Cardiac muscle cell (in vitro differentiated cells and primary cell): ENCODE measurements around the gene SPTSSA. TPM values are rescaled to one million over a fixed set of nuclear protein-coding genes. Genes with fewer than 3 reads are reported as not detected.
"Not testable (repeated sequence)": the region's sequence is repeated elsewhere in the genome, so short reads cannot be mapped to it uniquely, and the experiment has no call there.

Experiments used
- DNase-seq, 2 donors: peaks; one replicate each; pipeline versions ENCODE4 v3.0.0 to v3.0.0-alpha.2; 2010 to 2017; ENCODE audit warnings: low read depth in 1 of 2, low spot score in 1 of 2
- H3K27ac ChIP-seq: fragments of 200-600 bp; sonication (generic); 2 replicates; pipeline ENCODE4 v1.5.1; 2016
- H3K27me3 ChIP-seq: fragments of 200-600 bp; sonication (generic); 2 replicates; pipeline ENCODE4 v1.6.0; 2016; ENCODE audit warnings: control low read depth
- H3K36me3 ChIP-seq: fragments of 200-600 bp; sonication (generic); 2 replicates; pipeline ENCODE4 v1.5.1; 2016; ENCODE audit warnings: control low read depth
- H3K4me1 ChIP-seq: fragments of 200-600 bp; sonication (generic); 2 replicates; pipeline ENCODE4 v1.8.1; 2017; ENCODE audit warnings: low read depth, mild to moderate bottlenecking, mixed run types
- H3K4me3 ChIP-seq: fragments of 200-600 bp; sonication (generic); 2 replicates; pipeline ENCODE4 v1.5.1; 2016; ENCODE audit warnings: mild to moderate bottlenecking
- H3K9me3 ChIP-seq: fragments of 200-600 bp; sonication (generic); 2 replicates; pipeline ENCODE4 v1.5.1; 2017; ENCODE audit warnings: low read depth, mild to moderate bottlenecking, control low read depth
- CTCF ChIP-seq: IDR thresholded peaks from 2 replicates; pipeline ENCODE4 v1.5.1; 2012; ENCODE audit warnings: low read depth, mild to moderate bottlenecking, low read length
- polyA plus RNA-seq: library from polyadenylated mRNA; unstranded; fragments of >200 nt; fragmentation: Nextera tagmentation; extraction: Ambion mirVana; gene quantifications from 2 replicates; pipeline ENCODE4 v1.2.1, GENCODE V29; 2016
- total RNA-seq: library from RNA; depleted of rRNA; stranded (reverse); fragments of >200 nt; gene quantifications from 2 replicates; pipeline ENCODE4 v1.2.3, GENCODE V29; 2016

The SPTSSA gene
- total and polyA plus RNA-seq, 2 experiments from 2014 or later: 12.5 to 38.0 TPM

- H3K27me3 ChIP-seq: no peaks in the 10 kb centered on the region
- H3K4me3 ChIP-seq: no peak overlapping the region
- DNase-seq: peak in 1 of 2 donors; percentile 66
- no peaks in the 10 kb centered on the region for H3K9me3 ChIP-seq
- TF ChIP-seq CTCF: no peak
- peaks cover 7% of the 10 kb centered on the region for H3K36me3 ChIP-seq
- no peak overlapping the region for H3K27ac ChIP-seq
- no peaks in the 10 kb centered on the region for H3K4me1 ChIP-seq
Measured at GRCh38 chr14:34436118-34436905, 25.7 kb downstream of the SPTSSA start.

DNA sequence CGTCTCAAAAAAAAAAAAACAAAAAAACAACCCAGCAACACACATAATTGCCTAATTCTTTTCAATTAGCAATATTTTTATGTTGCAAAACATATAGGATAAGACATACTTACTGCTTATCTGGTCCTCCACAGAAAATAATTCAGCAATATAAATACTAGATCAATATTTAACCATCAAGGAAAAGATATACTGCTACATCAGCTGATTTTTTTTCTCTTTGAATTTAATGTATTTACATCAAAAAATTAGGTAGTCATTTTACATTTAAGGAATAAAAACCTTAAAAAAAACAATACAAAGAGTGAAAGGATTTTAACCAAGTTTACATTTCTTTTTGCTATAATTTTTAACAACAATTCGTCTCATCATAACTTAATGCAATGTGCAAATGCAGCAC lies 28.1 kb downstream of the SPTSSA start:
- Histone ChIP-seq H3K4me1 (no peaks in the 10 kb centered on the region), H3K27ac (no peak overlapping the region), H3K9me3 (no peaks in the 10 kb centered on the region), H3K4me3 (no peak overlapping the region), H3K27me3 (no peaks in the 10 kb centered on the region), H3K36me3 (peaks cover 7% of the 10 kb centered on the region)
- TF ChIP-seq CTCF: no peak
- DNase-seq: no peak

- not testable (repeated sequence) for DNase-seq, H3K36me3 ChIP-seq, H3K9me3 ChIP-seq, H3K27ac ChIP-seq, H3K4me1 ChIP-seq, H3K4me3 ChIP-seq, H3K27me3 ChIP-seq
Measured at GRCh38 chr14:34428102-34428466, 34.0 kb downstream of the SPTSSA start.

GRCh38 chr14:34426313-34427295 lies 35.4 kb downstream of the SPTSSA start:
- H3K36me3 ChIP-seq: no peaks in the 10 kb centered on the region

DNA sequence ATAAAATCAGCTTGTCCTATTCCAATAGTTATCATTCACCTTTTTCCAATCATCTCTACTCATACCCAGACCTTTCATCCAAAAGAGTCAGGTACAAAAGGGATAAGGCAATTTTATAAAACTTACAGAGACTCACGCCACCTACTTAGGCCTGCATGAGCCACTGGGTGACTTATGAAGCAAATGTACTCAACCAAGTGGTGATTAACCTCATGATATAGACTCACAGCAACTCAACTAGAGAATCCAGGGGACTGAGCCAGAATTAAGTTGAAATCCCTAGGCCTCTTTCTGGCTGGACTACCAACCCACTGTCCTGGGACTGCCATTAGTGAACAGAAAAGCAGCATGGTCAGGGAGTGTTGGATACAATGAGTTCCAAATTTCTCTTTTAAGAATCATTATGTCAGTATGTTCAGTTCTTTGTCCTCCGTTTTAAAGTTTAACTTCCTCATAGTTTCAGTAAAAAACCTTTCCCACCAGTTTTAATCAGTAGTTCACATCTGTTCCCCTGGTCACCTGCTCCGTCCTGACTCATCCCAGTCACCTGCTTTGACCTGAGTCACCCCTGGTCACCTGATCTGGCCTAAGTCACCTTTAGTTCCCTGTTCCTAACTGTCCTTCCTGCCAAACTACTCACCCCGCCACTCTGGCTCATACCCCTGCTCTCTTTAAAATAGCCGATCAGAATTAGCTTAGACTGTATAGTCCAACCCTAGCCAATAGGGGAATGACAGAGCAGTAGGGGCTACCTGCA lies 36.8 kb downstream of the SPTSSA start:
- H3K4me3 ChIP-seq: no peak overlapping the region
- DNase-seq: no peak
- no peaks in the 10 kb centered on the region for H3K9me3 ChIP-seq
- TF ChIP-seq CTCF: no peak
- no peaks in the 10 kb centered on the region for H3K4me1 ChIP-seq
- no peaks in the 10 kb centered on the region for H3K36me3 ChIP-seq
- no peak overlapping the region for H3K27ac ChIP-seq
- no peaks in the 10 kb centered on the region for H3K27me3 ChIP-seq

More at GRCh38 chr14:34426313-34427295, 35.4 kb downstream of the SPTSSA start:
- H3K4me1 ChIP-seq: no peaks in the 10 kb centered on the region
- H3K4me3 ChIP-seq: no peak overlapping the region
- no peak for TF ChIP-seq CTCF
- no peak for DNase-seq
- H3K27ac ChIP-seq: no peak overlapping the region
- no peaks in the 10 kb centered on the region for H3K27me3 ChIP-seq
- H3K9me3 ChIP-seq: no peaks in the 10 kb centered on the region
